Adipose tissue (tissue), 3 donors: ENCODE results near the gene RNF5. TPM values are rescaled to one million over a fixed set of nuclear protein-coding genes. Genes with fewer than 3 reads are reported as not detected.
"Not testable (repeated sequence)": the region's sequence is repeated elsewhere in the genome, so short reads cannot be mapped to it uniquely, and the experiment has no call there.

ENCODE experiments used
- H3K27ac ChIP-seq: one replicate; pipeline ENCODE4 v1.5.1; 2013; ENCODE audit warnings: low read depth, low read length
- WGBS, 3 donors: extraction: QIAGEN DNeasy Blood & Tissue Kit; methylation state at CpG; one replicate each; pipeline ENCODE4 v1.1.7; 2013; 5-methylcytosine and 5-hydroxymethylcytosine counted together
- polyA plus RNA-seq, 3 donors: library from polyadenylated mRNA; stranded (reverse); fragments of 200-250 nt; gene quantifications; one replicate each; pipeline ENCODE4 v1.2.3, GENCODE V29; 2013
- donor health status: healthy with polysubstance abuse.
- donor health status: Bipolar disorder and iron deficiency.
- donor health status: healthy.

Gene RNF5
- polyA plus RNA-seq, 3 donors: 37.7 to 82.3 (median 49.6) TPM

DNA sequence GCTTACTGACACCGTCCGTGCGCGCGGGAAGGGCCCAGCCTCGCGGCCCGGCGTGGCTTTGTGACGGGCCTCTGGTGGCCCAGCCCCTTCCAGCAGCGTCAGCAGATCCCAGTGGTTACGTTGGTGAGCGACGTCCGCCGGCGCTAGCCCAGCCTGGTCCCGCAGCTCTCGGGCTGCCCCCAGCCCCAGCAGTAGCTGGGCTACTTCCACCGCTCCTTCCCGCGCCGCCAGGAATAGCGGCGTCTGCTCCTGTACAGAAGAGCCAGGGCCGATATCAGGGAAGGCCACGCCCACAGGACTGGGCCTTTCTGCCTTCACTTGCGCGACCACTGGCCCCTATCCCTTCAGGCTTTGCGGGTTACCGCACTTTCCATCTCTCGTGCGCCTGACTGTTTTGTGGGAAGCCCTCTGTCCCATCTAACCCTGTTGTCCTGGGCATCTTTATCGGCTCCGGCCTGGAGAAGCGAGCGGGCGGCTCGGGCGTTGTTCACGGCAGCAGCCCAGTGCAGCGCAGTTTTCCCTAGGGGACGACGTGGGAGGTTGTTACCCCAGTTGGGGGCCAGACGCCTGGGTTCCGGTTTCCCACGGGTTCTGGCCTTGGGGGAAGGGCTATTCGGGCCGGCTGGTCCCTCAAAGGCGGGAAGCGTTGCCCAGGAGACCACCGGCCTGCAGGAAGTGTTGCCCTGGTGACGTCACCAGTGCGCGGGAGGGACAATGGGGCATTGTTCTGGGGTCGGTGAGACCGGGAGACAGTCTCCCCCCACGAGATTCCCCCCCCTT is 17.9 kb downstream of the RNF5 start:
- peak overlapping the region; percentile 99 for H3K27ac ChIP-seq
- WGBS, 3 donors: 0% methylated on average over 48 to 58 of the region's 58 CpGs

DNA sequence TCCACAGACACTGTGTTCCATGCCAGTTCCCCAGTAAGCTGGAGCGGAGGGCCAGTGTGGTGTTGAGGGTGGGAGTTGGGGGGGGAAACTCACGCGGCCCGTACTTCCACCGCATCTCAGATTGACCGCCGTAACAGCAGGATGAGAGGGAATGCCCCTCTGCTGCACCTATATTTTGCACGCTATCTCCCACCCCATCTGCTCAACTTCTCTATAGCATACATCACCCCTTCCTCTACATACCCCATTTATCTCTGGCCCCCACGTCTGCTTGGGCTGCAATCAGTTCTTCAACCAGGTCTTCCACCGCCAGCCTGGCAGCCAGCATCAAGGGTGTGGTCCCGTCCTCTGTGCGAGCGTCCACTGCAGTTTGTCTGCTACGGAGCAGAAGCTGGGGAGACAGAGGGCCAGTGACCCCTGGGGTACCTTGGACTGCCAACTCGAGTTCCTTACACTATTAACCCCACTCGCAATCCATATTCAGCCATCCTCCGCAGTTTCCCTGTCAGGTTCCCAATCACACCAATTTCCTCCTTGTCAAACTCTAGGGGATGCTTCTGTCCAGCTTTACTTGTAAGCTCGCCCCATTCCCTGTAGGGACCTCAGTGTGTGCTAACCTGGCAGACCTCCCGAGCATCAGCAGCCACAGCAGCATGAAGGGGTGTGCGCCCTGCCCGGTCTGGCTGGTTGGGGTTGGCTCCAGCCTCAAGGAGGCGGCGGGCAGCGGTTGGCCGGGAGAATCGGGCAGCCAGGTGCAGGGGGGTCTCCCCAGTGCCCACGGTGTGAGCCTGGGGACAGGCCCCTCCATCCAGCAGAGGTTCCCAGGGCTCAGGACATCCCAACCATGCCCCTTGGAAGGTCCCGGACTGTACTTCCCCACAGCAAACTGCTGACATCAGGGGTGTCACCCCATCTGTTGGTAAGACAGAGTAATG is 18.7 kb downstream of the RNF5 start:
- WGBS, 3 donors: 24 to 34% (median 29%) methylated on average over 28 of the region's 28 CpGs
- H3K27ac ChIP-seq: peak overlapping the region; percentile 77

- H3K27ac ChIP-seq: no peak overlapping the region
- 69 to 81% (median 79%) methylated on average over 3 of the region's 3 CpGs for WGBS, 3 donors
These were observed 20.1 kb downstream of the RNF5 start for GRCh38 chr6:32198345-32198696.

GRCh38 chr6:32198866-32199265 is 20.7 kb downstream of the RNF5 start:
- no peak overlapping the region for H3K27ac ChIP-seq
- 81 to 91% (median 91%) methylated on average over 17 of the region's 17 CpGs for WGBS, 3 donors

GRCh38 chr6:32200711-32201475 is 22.7 kb downstream of the RNF5 start:
- H3K27ac ChIP-seq: no peak overlapping the region
- WGBS, 3 donors: 79 to 91% (median 89%) methylated on average over 13 of the region's 13 CpGs

- no peak overlapping the region for H3K27ac ChIP-seq
- WGBS, 3 donors: 81 to 87% (median 83%) methylated on average over 9 of the region's 9 CpGs
These were observed 24.0 kb downstream of the RNF5 start for GRCh38 chr6:32202186-32202585.

DNA sequence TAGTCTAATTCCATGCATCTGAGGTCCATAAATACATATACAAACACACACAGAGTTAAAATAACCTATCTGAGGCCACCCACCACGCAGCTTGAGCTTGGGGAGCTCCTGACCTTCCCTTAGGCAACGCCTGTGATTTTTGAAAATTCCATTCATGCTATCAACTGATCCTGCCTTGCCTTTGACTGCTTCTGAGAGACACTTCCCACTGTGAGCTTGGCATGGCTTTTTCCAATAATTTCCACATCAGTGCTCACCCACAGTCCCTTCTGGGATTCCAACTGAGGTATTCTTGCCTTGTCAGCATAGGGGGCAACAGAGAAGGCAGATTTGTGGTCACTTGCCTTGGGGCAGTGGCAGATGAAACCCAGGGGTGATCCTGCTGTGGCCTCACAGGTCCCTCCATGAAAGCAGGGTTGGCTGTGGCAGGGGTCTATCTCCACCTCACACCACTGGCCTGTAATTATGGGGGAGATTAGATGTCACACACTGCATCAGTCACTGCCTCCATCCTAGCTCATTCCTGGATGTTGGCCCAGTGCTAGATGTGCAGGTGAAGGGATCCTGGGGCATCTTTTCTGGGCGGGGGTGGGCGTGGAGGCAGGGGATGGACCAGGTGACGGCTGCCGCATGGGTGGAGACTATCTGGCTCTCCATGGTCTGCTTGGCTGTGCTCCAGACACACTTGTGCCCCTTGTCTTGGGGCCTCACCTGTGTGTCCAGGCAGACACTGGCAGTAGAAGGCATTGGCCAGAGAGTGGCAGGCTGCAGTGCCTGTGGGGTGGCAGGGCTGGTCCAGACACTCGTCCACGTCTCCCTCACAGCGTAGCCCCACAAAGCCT is 25.4 kb downstream of the RNF5 start:
- 71 to 85% (median 83%) methylated on average over 9 of the region's 9 CpGs for WGBS, 3 donors
- no peak overlapping the region for H3K27ac ChIP-seq

GRCh38 chr6:32204268-32204715 is 26.1 kb downstream of the RNF5 start:
- no peak overlapping the region for H3K27ac ChIP-seq
- WGBS, 3 donors: 76 to 93% (median 87%) methylated on average over 3 of the region's 3 CpGs

DNA sequence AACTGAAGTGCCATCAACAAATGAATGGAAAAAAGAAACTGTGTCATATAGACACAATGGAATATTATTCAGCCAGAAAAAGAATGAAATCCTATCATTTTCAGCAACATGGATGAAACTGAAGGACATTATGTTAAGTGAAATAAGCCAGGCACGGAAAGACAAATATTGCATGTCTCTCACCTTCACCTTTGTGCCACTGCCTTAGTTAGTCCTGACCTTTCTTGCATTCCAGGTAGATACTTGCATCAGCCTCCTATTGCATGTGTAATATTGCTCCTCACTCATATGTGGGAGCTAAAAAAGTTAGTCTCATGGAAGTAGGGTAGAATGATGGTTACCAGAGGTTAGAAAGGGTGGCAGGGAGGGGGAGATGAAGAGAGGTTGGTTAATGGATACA is 30.8 kb downstream of the RNF5 start:
- WGBS, 3 donors: 81 to 92% (median 86%) methylated on average over 1 of the region's 1 CpG
- no peak overlapping the region for H3K27ac ChIP-seq

GRCh38 chr6:32210191-32210601 is 32.0 kb downstream of the RNF5 start:
- no peak overlapping the region for H3K27ac ChIP-seq
- 75 to 89% (median 82%) methylated on average over 5 of the region's 5 CpGs for whole genome bisulfite sequencing, 3 donors

- WGBS, 3 donors: 79 to 90% (median 85%) methylated on average over 4 of the region's 4 CpGs
- H3K27ac ChIP-seq: not testable (repeated sequence)
These were observed 33.2 kb downstream of the RNF5 start for GRCh38 chr6:32211432-32211831.

DNA sequence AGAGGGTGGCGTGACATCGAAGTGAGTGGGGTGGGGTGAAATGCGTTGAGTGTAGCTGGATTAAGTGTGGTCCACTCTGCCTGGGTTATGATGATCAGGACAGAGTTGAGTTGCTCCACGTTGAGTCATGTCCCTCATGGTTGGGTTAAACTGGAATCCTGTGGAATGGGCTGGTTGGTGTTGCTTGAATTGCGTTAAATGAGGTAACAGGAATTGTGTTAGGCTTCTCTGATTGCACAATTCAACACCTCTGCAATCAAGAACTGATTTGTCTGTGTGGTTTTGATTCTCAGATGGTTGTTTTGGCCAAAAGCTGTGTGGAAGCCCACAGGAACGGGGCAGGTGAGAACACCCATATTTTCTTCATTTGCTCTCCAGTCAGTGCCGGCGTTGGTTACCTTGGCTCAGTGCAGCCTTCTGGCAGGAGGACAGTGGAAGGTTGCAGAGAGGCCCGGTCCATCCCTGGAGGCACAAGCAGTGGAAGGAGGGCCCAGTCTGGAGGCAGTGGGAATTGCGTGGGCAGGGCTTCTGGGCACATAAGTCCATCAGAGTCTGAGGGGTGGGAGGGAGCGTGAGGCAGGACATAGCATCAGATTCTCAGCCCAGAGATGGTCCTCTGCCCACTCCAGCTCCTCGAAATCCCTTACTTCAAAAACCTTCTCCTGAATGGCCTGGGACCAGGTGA is 34.0 kb downstream of the RNF5 start:
- 76 to 85% (median 81%) methylated on average over 12 of the region's 12 CpGs for WGBS, 3 donors
- no peak overlapping the region for H3K27ac ChIP-seq

DNA sequence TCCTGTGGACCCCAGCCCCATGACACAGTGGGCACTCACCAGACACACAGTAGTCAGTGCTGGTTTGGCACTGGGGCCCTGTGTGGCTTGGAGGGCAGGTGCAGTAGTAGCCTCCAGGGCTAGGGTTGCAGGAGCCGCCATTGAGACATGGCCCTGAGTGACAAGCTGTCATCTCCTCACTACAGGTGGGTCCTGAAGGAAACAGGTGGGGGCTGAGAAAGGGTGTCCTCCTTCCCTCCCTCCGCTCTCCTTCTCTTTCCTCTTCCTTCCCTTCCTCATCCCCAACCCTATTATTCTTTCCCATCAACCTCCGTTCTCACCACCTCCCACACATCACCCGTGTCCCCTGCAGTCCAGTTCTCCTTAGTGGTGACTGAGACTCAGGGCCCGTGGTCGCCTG is 35.4 kb downstream of the RNF5 start:
- no peak overlapping the region for H3K27ac ChIP-seq
- WGBS, 3 donors: 84 to 90% (median 88%) methylated on average over 6 of the region's 6 CpGs

DNA sequence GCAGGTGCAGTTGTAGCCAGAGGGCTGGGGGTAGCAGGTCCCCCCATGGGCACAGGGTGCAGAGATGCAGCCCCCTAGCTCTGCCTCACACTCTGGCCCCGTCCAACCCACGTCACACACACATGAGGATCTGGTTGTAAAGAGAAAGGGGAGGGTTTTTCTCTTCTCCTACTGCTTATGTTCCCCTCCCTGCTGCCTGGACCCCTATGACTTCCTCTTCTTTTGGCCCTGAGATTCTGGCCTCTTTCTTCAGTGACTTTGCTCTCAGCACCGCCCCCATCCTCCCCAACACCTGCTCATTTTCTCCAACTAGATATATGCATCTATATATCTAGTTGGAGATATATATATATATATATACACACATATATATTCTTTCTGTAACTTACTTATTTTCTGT is 35.9 kb downstream of the RNF5 start:
- H3K27ac ChIP-seq: no peak overlapping the region
- WGBS, 3 donors: 49 to 78% (median 59%) methylated on average over 3 of the region's 3 CpGs

GRCh38 chr6:32215617-32216016 is 37.4 kb downstream of the RNF5 start:
- 93 to 98% (median 96%) methylated on average over 4 of the region's 4 CpGs for WGBS, 3 donors
- H3K27ac ChIP-seq: no peak overlapping the region

- H3K27ac ChIP-seq: no peak overlapping the region
- WGBS, 3 donors: 75 to 91% (median 89%) methylated on average over 10 of the region's 10 CpGs
These were observed 38.1 kb downstream of the RNF5 start for GRCh38 chr6:32216285-32216684.

DNA sequence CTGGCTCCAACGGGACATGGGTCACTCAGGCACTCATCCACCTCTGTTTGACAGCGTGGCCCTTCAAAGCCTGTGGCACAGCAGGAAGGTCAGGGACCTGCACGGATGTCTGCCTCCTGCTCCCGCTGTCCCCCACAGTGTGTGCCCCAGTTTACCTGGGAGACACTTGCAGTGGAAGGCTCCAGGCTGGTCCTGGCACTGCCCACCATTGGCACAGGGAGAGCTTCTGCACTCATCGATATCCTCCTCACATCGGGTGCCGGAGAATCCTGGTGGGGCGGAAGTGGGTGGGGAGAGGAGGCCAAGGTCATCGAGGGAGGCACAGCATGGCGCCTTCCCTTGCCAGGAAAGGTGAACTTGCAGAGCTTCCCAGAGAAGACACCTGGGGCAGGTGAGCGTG is 38.8 kb downstream of the RNF5 start:
- 81 to 89% (median 83%) methylated on average over 11 of the region's 11 CpGs for WGBS, 3 donors

More for the DNA sequence above, 38.8 kb downstream of the RNF5 start:
- no peak overlapping the region for H3K27ac ChIP-seq
